DOHH2 (cell line): Measurements from ENCODE around the gene SMARCC1.

ENCODE experiments used
- H3F3A ChIP-seq: fragments of 200-600 bp; sonication (generic), shearing (Covaris generic); 2 replicates; pipeline ENCODE4 v1.6.0; 2016; ENCODE audit warnings: antibody characterized with exemption, mild to moderate bottlenecking; ENCODE audit not compliant: control insufficient read depth, insufficient read depth
- H3K27ac ChIP-seq: fragments of 200-600 bp; sonication (generic); 2 replicates; pipeline ENCODE4 v1.5.1; 2014; ENCODE audit warnings: low read depth, mild to moderate bottlenecking, low read length, moderate library complexity
- H3K27me3 ChIP-seq: fragments of 200-600 bp; sonication (generic); 2 replicates; pipeline ENCODE4 v1.6.1; 2014; ENCODE audit warnings: mild to moderate bottlenecking, low read length, mixed read lengths; ENCODE audit not compliant: control insufficient read depth
- H3K36me3 ChIP-seq: fragments of 200-600 bp; sonication (generic); 2 replicates; pipeline ENCODE4 v1.6.1; 2014; ENCODE audit warnings: mild to moderate bottlenecking, low read length, moderate library complexity, mixed read lengths; ENCODE audit not compliant: control insufficient read depth
- H3K4me1 ChIP-seq: fragments of 200-600 bp; sonication (generic); 2 replicates; pipeline ENCODE4 v1.6.1; 2014; ENCODE audit warnings: mild to moderate bottlenecking, low read length, mixed read lengths; ENCODE audit not compliant: control insufficient read depth
- H3K4me2 ChIP-seq: fragments of 200-600 bp; sonication (generic); 2 replicates; pipeline ENCODE4 v1.6.0; 2014; ENCODE audit warnings: mild to moderate bottlenecking, low read length, moderate library complexity
- H3K4me3 ChIP-seq: fragments of 200-600 bp; sonication (generic); 2 replicates; pipeline ENCODE4 v1.5.1; 2014; ENCODE audit warnings: mild to moderate bottlenecking, low read length, mixed read lengths
- H3K79me2 ChIP-seq: fragments of 200-600 bp; sonication (generic); 2 replicates; pipeline ENCODE4 v1.6.1; 2014; ENCODE audit warnings: mild to moderate bottlenecking, low read length, mixed read lengths; ENCODE audit not compliant: control insufficient read depth
- H3K9me2 ChIP-seq: fragments of 200-600 bp; sonication (generic); replicated peaks from 2 replicates; pipeline ENCODE4 v1.6.1; 2014; ENCODE audit warnings: mild to moderate bottlenecking, low read length, mixed read lengths; ENCODE audit not compliant: control insufficient read depth
- H3K9me3 ChIP-seq: fragments of 200-600 bp; sonication (generic); 2 replicates; pipeline ENCODE4 v1.6.1; 2014; ENCODE audit warnings: antibody characterized with exemption, low read length, mixed read lengths; ENCODE audit not compliant: control insufficient read depth, insufficient read depth
- H4K20me1 ChIP-seq: fragments of 200-600 bp; sonication (generic); 2 replicates; pipeline ENCODE4 v1.6.0; 2014; ENCODE audit warnings: low read depth, mild to moderate bottlenecking, antibody characterized with exemption, low read length, moderate library complexity; ENCODE audit not compliant: control insufficient read depth, insufficient read depth
- CTCF ChIP-seq: fragments of 200-600 bp; sonication (generic); IDR thresholded peaks from one replicate; pipeline ENCODE4 v1.5.1; 2014; ENCODE audit warnings: antibody characterized with exemption, mild to moderate bottlenecking, low read depth, low read length; ENCODE audit not compliant: poor library complexity, severe bottlenecking
- EZH2phosphoT487 ChIP-seq: fragments of 200-600 bp; sonication (generic); IDR thresholded peaks from 2 replicates; pipeline ENCODE4 v1.6.1; 2017; ENCODE audit warnings: borderline replicate concordance, mild to moderate bottlenecking, antibody characterized with exemption, low read length, moderate library complexity, mixed read lengths

The SMARCC1 gene

DNA sequence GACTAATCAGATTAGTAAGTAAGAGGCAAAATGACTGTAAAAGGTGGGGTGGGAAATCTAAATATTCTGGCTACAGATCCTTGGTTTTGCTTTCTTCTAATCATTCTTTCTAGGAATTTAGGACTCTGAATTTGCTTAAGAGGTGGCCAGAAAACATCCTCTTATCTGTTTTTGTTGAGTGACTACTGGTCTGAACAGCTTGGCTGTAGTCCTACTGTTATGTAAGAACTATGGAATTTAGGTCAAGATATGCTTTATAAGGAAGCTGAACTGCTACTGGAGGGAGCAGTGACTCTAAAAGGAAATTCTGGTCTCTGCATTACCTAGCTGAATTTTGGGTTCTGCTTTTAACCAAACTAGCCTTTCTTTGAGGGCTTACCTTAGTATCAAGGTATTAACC, 169.5 kb downstream of the SMARCC1 start:
- Histone ChIP-seq H3K79me2 (no peaks in the 10 kb centered on the region), H3K4me1 (peaks cover 13% of the 10 kb centered on the region), H3K9me2 (no peaks in the 10 kb centered on the region), H4K20me1 (no peaks in the 10 kb centered on the region; the same call in 1 of the 2 replicates), H3K9me3 (no peaks in the 10 kb centered on the region), H3K27me3 (no peaks in the 10 kb centered on the region), H3K4me3 (no peak overlapping the region), H3K27ac (no peak overlapping the region), H3F3A (peaks cover 7% of the 10 kb centered on the region; the same call in 1 of the 2 replicates), H3K36me3 (peaks cover 89% of the 10 kb centered on the region), H3K4me2 (no peak overlapping the region)
- TF ChIP-seq EZH2phosphoT487 (no peak), CTCF (no peak)

DNA sequence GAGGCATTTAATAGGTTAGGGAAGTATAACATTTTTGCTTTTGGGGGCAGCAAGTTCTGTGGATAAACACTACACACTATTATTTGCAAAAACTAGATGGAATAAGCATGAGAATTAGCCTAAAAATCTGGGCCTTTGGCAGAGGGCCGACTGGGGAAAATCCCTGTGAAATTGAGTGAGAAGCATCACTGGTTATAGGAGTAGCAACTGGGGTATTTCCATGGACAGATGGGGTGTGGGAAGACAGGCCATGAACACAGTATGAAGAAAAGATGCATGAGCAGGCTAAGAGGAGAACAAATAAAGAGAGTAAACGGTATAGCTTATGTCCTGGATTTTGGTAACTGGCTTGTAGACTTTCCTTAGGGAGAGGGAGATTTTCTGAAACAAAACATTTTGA, 170.1 kb downstream of the SMARCC1 start:
- H3K27ac ChIP-seq, result no peak overlapping the region
- H3K79me2 ChIP-seq, result no peaks in the 10 kb centered on the region
- no peaks in the 10 kb centered on the region for H3K27me3 ChIP-seq
- TF ChIP-seq CTCF, result no peak
- TF ChIP-seq EZH2phosphoT487, result no peak
- no peak overlapping the region for H3K4me3 ChIP-seq
- H3K4me1 ChIP-seq, result peaks cover 13% of the 10 kb centered on the region
- no peaks in the 10 kb centered on the region for H3K9me2 ChIP-seq
- H3K36me3 ChIP-seq, result peaks cover 89% of the 10 kb centered on the region
- peaks cover 7% of the 10 kb centered on the region; the same call in 1 of the 2 replicates for H3F3A ChIP-seq
- no peaks in the 10 kb centered on the region; the same call in 1 of the 2 replicates for H4K20me1 ChIP-seq
- no peak overlapping the region for H3K4me2 ChIP-seq
- no peaks in the 10 kb centered on the region for H3K9me3 ChIP-seq

DNA sequence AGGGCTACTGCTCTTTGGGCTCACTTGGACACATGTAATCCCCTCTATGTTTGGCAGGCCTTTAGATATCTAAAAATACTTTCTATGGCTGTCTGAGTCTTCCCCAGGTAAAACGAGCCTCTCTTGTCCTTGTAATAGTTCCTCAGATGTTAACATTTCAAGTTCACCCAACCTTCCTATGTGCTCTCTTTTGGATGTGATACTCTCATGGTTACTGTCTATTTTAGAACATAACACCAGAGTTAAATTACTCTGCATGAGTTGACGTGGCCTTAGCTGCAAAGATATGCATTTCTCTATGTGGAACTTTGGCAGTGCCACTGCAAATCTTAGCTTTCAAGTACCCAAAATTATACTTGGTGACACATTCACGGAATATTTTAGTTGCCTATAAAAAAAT, 171.1 kb downstream of the SMARCC1 start:
- H4K20me1 ChIP-seq, result no peaks in the 10 kb centered on the region; the same call in 1 of the 2 replicates
- TF ChIP-seq CTCF (no peak), EZH2phosphoT487 (no peak)
- H3K36me3 ChIP-seq, result peaks cover 91% of the 10 kb centered on the region

More for the DNA sequence above, 171.1 kb downstream of the SMARCC1 start:
- Histone ChIP-seq H3K79me2 (peaks cover 4% of the 10 kb centered on the region; the same call in 1 of the 2 replicates), H3K9me2 (no peaks in the 10 kb centered on the region), H3K4me1 (peaks cover 13% of the 10 kb centered on the region), H3K9me3 (no peaks in the 10 kb centered on the region), H3K4me2 (no peak overlapping the region), H3F3A (peaks cover 7% of the 10 kb centered on the region; the same call in 1 of the 2 replicates), H3K27me3 (no peaks in the 10 kb centered on the region), H3K27ac (no peak overlapping the region), H3K4me3 (no peak overlapping the region)
